ENCODE results near the gene RGL1. TPM values are rescaled to one million over a fixed set of nuclear protein-coding genes. Genes with fewer than 3 reads are reported as not detected.
A peak's percentile ranks its signal among the peaks of the same experiment; 100 is the strongest.

Gene RGL1
- total RNA-seq, 1 donor from 2014 or later: 0.26 TPM

DNA sequence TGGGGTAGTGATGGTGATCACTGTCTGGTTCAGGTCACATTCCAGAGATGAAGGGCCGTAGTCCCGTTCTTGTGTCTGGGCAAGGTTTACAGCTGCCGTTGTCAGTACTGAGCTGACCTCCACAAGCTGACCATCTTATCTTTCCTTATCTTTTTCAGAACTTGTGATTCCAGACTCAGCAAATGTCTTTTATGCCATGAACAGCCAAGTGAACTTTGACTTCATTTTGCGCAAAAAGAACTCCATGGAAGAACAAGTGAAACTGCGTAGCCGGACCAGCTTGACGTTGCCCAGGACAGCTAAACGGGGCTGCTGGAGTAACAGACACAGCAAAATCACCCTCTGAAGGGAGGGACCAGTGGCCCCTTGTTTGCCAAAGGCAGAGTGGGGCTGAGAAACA is 121.0 kb downstream of the RGL1 start:
- FAIRE-seq (no peak), DNase-seq (ENCODE audit: low read depth) (no peak)
- no peaks in the 10 kb centered on the region for H3K36me3 ChIP-seq (ENCODE audit: control insufficient read depth, insufficient read depth, low read length)
- H3K27me3 ChIP-seq (ENCODE audit: control insufficient read depth, insufficient read depth, low read length): no peaks in the 10 kb centered on the region
- H3K4me3 ChIP-seq (ENCODE audit: low read depth, low read length): no peak overlapping the region
- TF ChIP-seq CTCF (IDR thresholded peaks at IDR 0.05; ENCODE audit: insufficient read depth, low read length, severe bottlenecking): no peak

GRCh38 chr1:183926983-183927382 is 122.1 kb downstream of the RGL1 start:
- H3K36me3 ChIP-seq (ENCODE audit: control insufficient read depth, insufficient read depth, low read length): no peaks in the 10 kb centered on the region
- no peak overlapping the region for H3K4me3 ChIP-seq (ENCODE audit: low read depth, low read length)
- TF ChIP-seq CTCF (IDR thresholded peaks at IDR 0.05; ENCODE audit: insufficient read depth, low read length, severe bottlenecking): no peak
- DNase-seq (ENCODE audit: low read depth) (no peak), FAIRE-seq (no peak)
- no peaks in the 10 kb centered on the region for H3K27me3 ChIP-seq (ENCODE audit: control insufficient read depth, insufficient read depth, low read length)

GRCh38 chr1:183931646-183932271 is 126.8 kb downstream of the RGL1 start:
- TF ChIP-seq CTCF (IDR thresholded peaks at IDR 0.05; ENCODE audit: insufficient read depth, low read length, severe bottlenecking): no peak
- H3K27me3 ChIP-seq (ENCODE audit: control insufficient read depth, insufficient read depth, low read length): no peaks in the 10 kb centered on the region
- FAIRE-seq (no peak), DNase-seq (ENCODE audit: low read depth) (no peak)
- no peaks in the 10 kb centered on the region for H3K36me3 ChIP-seq (ENCODE audit: control insufficient read depth, insufficient read depth, low read length)
- no peak overlapping the region for H3K4me3 ChIP-seq (ENCODE audit: low read depth, low read length)

- TF ChIP-seq CTCF (IDR thresholded peaks at IDR 0.05; ENCODE audit: insufficient read depth, low read length, severe bottlenecking): no peak
- H3K27me3 ChIP-seq (ENCODE audit: control insufficient read depth, insufficient read depth, low read length): no peaks in the 10 kb centered on the region
- peak; percentile 21 for DNase-seq (ENCODE audit: low read depth)
- FAIRE-seq: no peak
- H3K4me3 ChIP-seq (ENCODE audit: low read depth, low read length): no peak overlapping the region
- no peaks in the 10 kb centered on the region for H3K36me3 ChIP-seq (ENCODE audit: control insufficient read depth, insufficient read depth, low read length)
Measured at GRCh38 chr1:183932412-183932811, 127.5 kb downstream of the RGL1 start.

GRCh38 chr1:183933528-183934179 is 128.7 kb downstream of the RGL1 start:
- Histone ChIP-seq H3K36me3 (ENCODE audit: control insufficient read depth, insufficient read depth, low read length) (no peaks in the 10 kb centered on the region), H3K4me3 (ENCODE audit: low read depth, low read length) (no peak overlapping the region), H3K27me3 (ENCODE audit: control insufficient read depth, insufficient read depth, low read length) (no peaks in the 10 kb centered on the region)
- DNase-seq (ENCODE audit: low read depth): no peak
- TF ChIP-seq CTCF (IDR thresholded peaks at IDR 0.05; ENCODE audit: insufficient read depth, low read length, severe bottlenecking): no peak
- FAIRE-seq: no peak

- no peak for TF ChIP-seq CTCF (IDR thresholded peaks at IDR 0.05; ENCODE audit: insufficient read depth, low read length, severe bottlenecking)
- FAIRE-seq: no peak
- DNase-seq (ENCODE audit: low read depth): no peak
- Histone ChIP-seq H3K4me3 (ENCODE audit: low read depth, low read length) (no peak overlapping the region), H3K36me3 (ENCODE audit: control insufficient read depth, insufficient read depth, low read length) (no peaks in the 10 kb centered on the region), H3K27me3 (ENCODE audit: control insufficient read depth, insufficient read depth, low read length) (no peaks in the 10 kb centered on the region)
Measured at GRCh38 chr1:183934314-183934713, 129.4 kb downstream of the RGL1 start.

Data from bronchial epithelial cell (primary cell).